Endothelial cell of umbilical vein (primary cell): ENCODE results near the gene RBX1. TPM values are rescaled to one million over a fixed set of nuclear protein-coding genes. Genes with fewer than 3 reads are reported as not detected.

Experiments
- BruUV-seq: library from RNA; stranded (reverse); fragments of 400-500 nt; replicated peaks from 2 replicates; lab custom pipeline; 2021; lab: Mats Ljungman, UMichigan
- CTCF ChIA-PET: fragments of 300-600, 350-600 bp; sonication (Branson Sonifier 250); formaldehyde crosslinking; loops from one replicate; lab custom pipeline; 2021; ENCODE audit warnings: antibody characterized with exemption, inconsistent platforms; lab: Charles Lee
- POLR2A ChIA-PET: fragments of 300-600, 350-600 bp; sonication (Branson Sonifier 250); formaldehyde crosslinking; loops from one replicate; lab custom pipeline; 2021; ENCODE audit warnings: antibody characterized with exemption, inconsistent platforms; lab: Charles Lee
- DNase-seq: peaks from one replicate; pipeline ENCODE4 v3.0.0-alpha.2; 2011; ENCODE audit warnings: low read depth, low spot score
- FAIRE-seq: peaks from 2 replicates; lab custom pipeline; 2011; peaks lifted over from hg19 to GRCh38; lab: Jason Lieb, UNC
- H2AFZ ChIP-seq: 2 replicates; pipeline ENCODE4 v1.6.0; 2012; ENCODE audit warnings: low read depth, low read length, control low read depth, inconsistent platforms
- H3K27ac ChIP-seq: 2 replicates; pipeline ENCODE4 v1.5.1; 2011; ENCODE audit warnings: low read depth, mild to moderate bottlenecking, control low read depth, low read length, moderate library complexity; ENCODE audit not compliant: insufficient read depth
- H3K27me3 ChIP-seq, 2 experiments: 2 replicates each; pipeline versions ENCODE4 v1.6.0 to v1.6.1; 2011; ENCODE audit warnings: low read length in 2 of 2, mixed read lengths in 1 of 2; ENCODE audit not compliant: control insufficient read depth in 2 of 2, insufficient read depth in 2 of 2
- H3K36me3 ChIP-seq, 2 experiments: 2 replicates in 1 of 2; 3 replicates in 1 of 2; pipeline ENCODE4 v1.5.1; 2011; ENCODE audit warnings: low read length in 2 of 2, mild to moderate bottlenecking in 1 of 2, moderate library complexity in 1 of 2; ENCODE audit not compliant: control insufficient read depth in 2 of 2, insufficient read depth in 2 of 2; ENCODE audit errors: extremely low read depth in 1 of 2
- H3K4me1 ChIP-seq: 3 replicates; pipeline ENCODE4 v1.5.1; 2011; ENCODE audit warnings: mild to moderate bottlenecking, low read length; ENCODE audit not compliant: control insufficient read depth, insufficient read depth; ENCODE audit errors: extremely low read depth
- H3K4me2 ChIP-seq: 2 replicates; pipeline ENCODE4 v1.6.1; 2011; ENCODE audit warnings: low read length, control low read depth, mixed read lengths; ENCODE audit not compliant: insufficient read depth
- H3K4me3 ChIP-seq, 3 experiments: fragments of 200-600 bp in 1 of 3; sonication (generic), shearing (Covaris generic) in 1 of 3; replicated peaks in 1 of 3; 2 replicates each; pipeline ENCODE4 v1.5.1; 2011 to 2016; ENCODE audit warnings: control low read depth in 3 of 3, low read length in 3 of 3, mild to moderate bottlenecking in 2 of 3, inconsistent platforms in 1 of 3, low read depth in 1 of 3, moderate library complexity in 1 of 3; ENCODE audit not compliant: insufficient read depth in 1 of 3
- H3K79me2 ChIP-seq: 2 replicates; pipeline ENCODE4 v1.6.0; 2012; ENCODE audit warnings: low read length, inconsistent platforms; ENCODE audit not compliant: control insufficient read depth, insufficient read depth
- H3K9ac ChIP-seq: replicated peaks from 2 replicates; pipeline ENCODE3; 2011; ENCODE audit warnings: low read length, control low read depth; ENCODE audit not compliant: insufficient read depth; ENCODE audit errors: extremely low read depth
- H3K9me1 ChIP-seq: replicated peaks from 3 replicates; pipeline ENCODE4 v1.6.0; 2011; ENCODE audit warnings: mild to moderate bottlenecking, low read length; ENCODE audit not compliant: control insufficient read depth, insufficient read depth; ENCODE audit errors: extremely low read depth
- H3K9me3 ChIP-seq: replicated peaks from 2 replicates; pipeline ENCODE4 v1.5.1; 2012; ENCODE audit warnings: low read length, inconsistent platforms; ENCODE audit not compliant: control insufficient read depth, insufficient read depth
- H4K20me1 ChIP-seq: replicated peaks from 2 replicates; pipeline ENCODE3; 2011; ENCODE audit warnings: mild to moderate bottlenecking, low read length; ENCODE audit not compliant: control insufficient read depth, insufficient read depth; ENCODE audit errors: extremely low read depth
- CTCF ChIP-seq, 2 donors: IDR thresholded peaks; 1 replicate in 1 of 2; 2 replicates in 1 of 2; pipeline ENCODE4 v1.5.1; 2011; ENCODE audit warnings: low read length in 2 of 2, mild to moderate bottlenecking in 2 of 2, moderate library complexity in 2 of 2, control low read depth in 1 of 2, inconsistent platforms in 1 of 2, low read depth in 1 of 2; ENCODE audit not compliant: insufficient read depth in 1 of 2; ENCODE audit errors: extremely low read depth in 1 of 2
- EZH2 ChIP-seq: IDR thresholded peaks from 2 replicates; pipeline ENCODE4 v1.6.1; 2012; ENCODE audit warnings: borderline replicate concordance, low read depth, mild to moderate bottlenecking, moderate library complexity, low read length, inconsistent platforms; ENCODE audit not compliant: severe bottlenecking
- FOS ChIP-seq: IDR thresholded peaks from 2 replicates; pipeline ENCODE4 v1.6.1; 2011; ENCODE audit warnings: mild to moderate bottlenecking, low read length, moderate library complexity, borderline replicate concordance; ENCODE audit not compliant: insufficient read depth
- GATA2 ChIP-seq: IDR thresholded peaks from 2 replicates; pipeline ENCODE4 v1.7.0; 2011; ENCODE audit warnings: low read depth, mild to moderate bottlenecking, moderate library complexity, mixed read lengths, low read length; ENCODE audit not compliant: insufficient read length, insufficient read depth
- JUN ChIP-seq: IDR thresholded peaks from 2 replicates; pipeline ENCODE4 v1.6.1; 2011; ENCODE audit warnings: borderline replicate concordance, low read depth; ENCODE audit not compliant: insufficient read length, insufficient read depth
- MAX ChIP-seq: IDR thresholded peaks from 2 replicates; pipeline ENCODE4 v1.6.1; 2011; ENCODE audit not compliant: insufficient read depth, insufficient read length
- MYC ChIP-seq: IDR thresholded peaks from one replicate; pipeline ENCODE4 v1.6.1; 2011; ENCODE audit warnings: mild to moderate bottlenecking, low read depth, low read length
- POLR2A ChIP-seq: IDR thresholded peaks from 2 replicates; pipeline ENCODE4 v1.6.1; 2012; ENCODE audit warnings: low read depth, mild to moderate bottlenecking, control low read depth, low read length
- POLR2AphosphoS5 ChIP-seq: IDR thresholded peaks from 2 replicates; pipeline ENCODE4 v1.6.1; 2012; ENCODE audit warnings: low read depth, mild to moderate bottlenecking, control low read depth, low read length, moderate library complexity; ENCODE audit not compliant: insufficient read depth
- dilution Hi-C: fragments of 300-500 bp; cut with MboI; formaldehyde crosslinking; loops from one replicate; pipeline ENCODE4 v1.15.0; 2019; ENCODE audit warnings: low sequenced_read_pairs; ENCODE audit not compliant: extremely low pct_ligation_motif_present
- intact Hi-C: fragments of 100-400 bp; cut with micrococcal nuclease; formaldehyde crosslinking; loops from one replicate; pipeline ENCODE4 v1.10.0; 2022
- polyA plus RNA-seq, 4 experiments: library from polyadenylated mRNA; depleted of rRNA in 3 of 4; stranded (reverse) in 3 of 4; unstranded in 1 of 4; fragments of >200 nt; gene quantifications; 2 replicates each; pipeline versions ENCODE4 v1.2.1 to v1.2.3, GENCODE V29; 2011 to 2012; ENCODE audit warnings: missing spikeins in 1 of 4
- total RNA-seq: library from RNA; stranded (reverse); gene quantifications from 2 replicates; pipeline ENCODE4 v1.2.3, GENCODE V29; 2021

The RBX1 gene
- total and polyA plus RNA-seq, 2 donors (not counting 3 experiments of a cell fraction or from before 2014, with no cell fraction given) = 74.7 to 102 TPM

- TF ChIP-seq EZH2 (no peak), MAX (no peak), POLR2A (no peak), FOS (no peak), CTCF (IDR thresholded peaks at IDR 0.05; ENCODE audit: extremely low read depth in 1 of 2, insufficient read depth in 1 of 2, low read depth in 1 of 2, low read length in 2 of 2) (no peak), MYC (no peak), GATA2 (no peak), JUN (no peak), POLR2AphosphoS5 (no peak)
- ChIA-PET POLR2A (interaction anchor here (0.6 kb wide), 1 partner anchor 29 kb away, joined by 5 read pairs; no protein-coding TSS in a partner anchor), CTCF (interaction anchor here (0.9 to 2.1 kb wide), 3 partner anchors 10 to 34 kb away, joined by 3 to 5 read pairs (median 4); no protein-coding TSS in a partner anchor)
- Histone ChIP-seq H4K20me1 (no peaks in the 10 kb centered on the region), H2AFZ (no peak overlapping the region), H3K36me3 (peaks cover 8 to 12% of the 10 kb centered on the region in 2 experiments), H3K79me2 (peaks cover 69% of the 10 kb centered on the region), H3K27me3 (no peaks in the 10 kb centered on the region), H3K27ac (no peak overlapping the region), H3K9me3 (no peaks in the 10 kb centered on the region), H3K4me2 (no peak overlapping the region), H3K9me1 (no peaks in the 10 kb centered on the region), H3K9ac (no peak overlapping the region), H3K4me1 (peaks cover 10% of the 10 kb centered on the region), H3K4me3 (no peak overlapping the region)
- intact Hi-C loops = no loop called here
- DNase-seq (no peak), FAIRE-seq (no peak)
- no TSS peak for BruUV-seq
- dilution Hi-C loops = no loop called here
These were observed 6.4 kb downstream of the RBX1 start for GRCh38 chr22:40957601-40958000.
